NK-92 (cell line): Measurements from ENCODE around the gene C9orf78.

Source experiments
- DNase-seq: peaks from one replicate; lab custom pipeline; 2025; ENCODE audit not compliant: unreplicated experiment; lab: John Stamatoyannopoulos, UW

Gene C9orf78

DNA sequence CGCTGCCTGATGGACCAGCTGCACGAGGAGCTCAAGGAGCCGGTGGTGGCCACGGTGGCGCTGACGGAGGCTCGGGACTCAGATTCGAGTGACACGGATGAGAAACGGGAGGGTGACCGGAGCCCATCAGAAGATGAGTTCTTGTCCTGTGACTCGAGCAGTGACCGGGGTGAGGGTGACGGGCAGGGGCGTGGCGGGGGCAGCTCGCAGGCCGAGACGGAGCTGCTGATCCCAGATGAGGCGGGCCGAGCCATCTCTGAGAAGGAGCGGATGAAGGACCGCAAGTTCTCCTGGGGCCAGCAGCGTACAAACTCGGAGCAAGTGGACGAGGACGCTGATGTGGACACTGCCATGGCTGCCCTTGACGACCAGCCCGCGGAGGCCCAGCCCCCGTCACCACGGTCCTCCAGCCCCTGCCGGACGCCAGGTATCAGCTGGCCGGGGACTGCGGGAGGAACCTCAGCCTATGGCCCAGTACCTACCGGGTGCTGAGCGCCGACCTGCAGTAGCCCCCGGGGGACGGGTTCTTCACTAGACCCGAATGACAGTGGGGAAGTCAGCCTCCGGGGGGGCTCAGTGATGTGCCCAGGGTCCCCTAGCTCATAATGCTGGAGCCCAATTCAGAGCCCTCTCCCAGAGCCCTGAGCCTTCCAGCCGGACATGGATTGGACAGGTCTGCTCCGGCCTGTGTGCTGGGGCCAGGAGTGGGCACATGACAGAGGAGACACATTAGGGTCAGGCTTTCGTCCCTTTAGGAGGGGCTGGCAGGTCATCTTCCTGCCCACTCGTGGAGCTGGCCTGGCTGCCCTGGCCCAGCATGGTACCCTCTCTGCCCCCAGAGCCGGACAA, 33.2 kb upstream of the C9orf78 start:
- no peak for DNase-seq

DNA sequence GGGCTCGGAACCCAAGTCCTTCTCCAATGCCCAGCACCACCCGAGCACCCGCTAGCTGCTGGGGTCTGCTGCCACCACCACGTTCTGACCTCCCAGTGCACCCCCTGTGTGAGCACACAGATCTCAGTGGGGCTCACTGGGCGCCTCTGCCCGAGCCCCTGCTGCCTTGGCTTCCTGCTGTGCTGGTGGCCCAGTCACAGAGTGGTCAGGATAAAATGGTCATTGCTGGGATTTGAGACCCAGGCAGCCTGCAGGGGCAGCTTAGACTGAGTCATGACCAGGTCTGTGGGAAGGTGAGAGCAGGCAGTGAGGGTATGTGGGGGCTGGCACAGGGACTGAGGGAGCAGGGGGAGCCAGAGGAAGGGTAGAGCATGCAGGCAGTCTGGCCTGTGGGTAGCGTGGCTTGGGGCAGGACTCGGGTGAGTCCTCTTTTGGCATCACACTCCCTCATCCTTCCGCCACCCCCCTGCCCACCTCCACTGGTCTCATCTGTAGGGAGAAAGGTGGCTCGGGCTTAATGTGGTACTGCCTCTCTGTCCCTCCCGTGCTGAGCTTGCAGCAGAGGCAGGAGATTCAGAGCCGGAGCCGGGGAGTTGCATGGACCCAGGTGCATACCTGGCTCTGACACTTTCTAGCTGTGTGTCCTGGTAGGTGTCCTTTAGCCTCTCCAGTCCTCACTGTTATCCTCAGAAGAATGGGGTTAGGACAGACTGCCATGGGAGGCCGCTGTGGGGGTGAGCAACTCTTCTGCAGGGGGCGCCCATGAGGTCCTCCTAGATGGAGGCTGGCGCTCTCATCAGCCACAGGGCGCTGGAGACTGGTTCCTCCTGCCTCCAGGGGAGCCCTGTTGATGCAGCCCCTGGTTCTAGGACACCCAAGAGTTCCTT, 32.3 kb upstream of the C9orf78 start:
- DNase-seq = no peak

DNA sequence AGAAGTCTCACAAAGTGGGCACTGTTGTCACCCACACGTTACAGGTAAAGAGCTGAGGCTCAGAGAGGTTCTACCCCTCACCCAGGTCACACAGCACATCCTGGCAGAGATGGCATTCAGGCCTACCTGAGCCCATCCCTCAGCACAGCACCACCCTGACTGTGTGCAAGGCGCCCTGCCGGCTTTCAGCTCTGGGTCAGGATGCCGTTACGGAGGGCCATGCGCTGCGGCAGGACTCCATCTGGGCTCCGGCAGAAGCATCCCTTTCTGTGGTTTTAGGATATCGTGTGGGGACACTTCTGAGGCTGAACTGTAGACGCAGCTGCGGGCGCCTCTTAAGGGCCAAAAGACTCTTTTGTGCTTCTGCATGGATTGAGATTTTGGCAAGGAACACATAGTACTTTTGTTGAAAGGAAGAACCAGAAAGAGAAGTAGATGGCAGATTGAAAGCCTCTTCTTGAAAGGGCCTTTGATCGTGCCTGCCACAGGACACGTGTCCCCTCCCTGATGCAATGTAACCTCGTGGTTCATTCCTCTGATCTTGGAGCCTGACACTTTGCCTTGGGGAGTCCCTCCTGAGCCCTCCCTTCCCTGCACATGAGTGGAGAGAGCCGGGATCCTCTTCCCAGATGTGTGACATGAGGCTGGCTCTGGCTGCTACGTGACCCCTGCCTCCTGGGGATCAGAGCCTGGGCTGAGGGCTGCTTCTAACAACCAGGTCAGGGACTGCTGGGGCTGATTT, 31.5 kb upstream of the C9orf78 start:
- DNase-seq = no peak

DNA sequence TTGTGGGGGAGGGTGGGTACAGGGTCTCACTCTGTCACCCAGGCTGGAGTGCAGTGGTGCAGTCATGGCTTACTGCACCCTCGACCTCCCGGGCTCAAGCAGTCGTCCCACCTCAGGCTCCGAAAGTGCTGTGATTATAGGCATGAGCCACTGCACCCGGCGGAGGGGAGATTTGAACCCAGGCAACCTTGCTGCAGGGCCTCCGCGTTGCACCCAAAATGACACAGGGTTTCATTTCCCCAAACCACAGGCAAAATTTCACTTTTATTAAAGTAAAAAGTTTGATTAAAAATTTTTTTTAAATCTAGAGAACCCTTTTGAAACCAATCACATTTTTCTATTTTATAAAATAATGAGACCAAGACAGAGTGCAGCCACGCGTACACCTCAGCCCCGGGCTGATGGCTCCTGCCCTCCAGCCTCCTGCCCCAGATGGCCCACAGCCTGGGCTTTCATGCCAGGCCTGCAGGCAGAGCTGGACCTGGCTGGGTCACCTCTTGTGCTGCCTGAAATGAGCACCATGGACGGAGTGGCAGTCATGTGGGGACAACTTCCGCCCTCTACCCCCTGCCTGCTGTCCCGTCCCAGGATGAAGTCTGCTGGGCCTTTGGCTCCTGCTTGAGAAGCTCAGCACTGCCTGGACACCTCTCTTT, 30.7 kb upstream of the C9orf78 start:
- DNase-seq = no peak

DNA sequence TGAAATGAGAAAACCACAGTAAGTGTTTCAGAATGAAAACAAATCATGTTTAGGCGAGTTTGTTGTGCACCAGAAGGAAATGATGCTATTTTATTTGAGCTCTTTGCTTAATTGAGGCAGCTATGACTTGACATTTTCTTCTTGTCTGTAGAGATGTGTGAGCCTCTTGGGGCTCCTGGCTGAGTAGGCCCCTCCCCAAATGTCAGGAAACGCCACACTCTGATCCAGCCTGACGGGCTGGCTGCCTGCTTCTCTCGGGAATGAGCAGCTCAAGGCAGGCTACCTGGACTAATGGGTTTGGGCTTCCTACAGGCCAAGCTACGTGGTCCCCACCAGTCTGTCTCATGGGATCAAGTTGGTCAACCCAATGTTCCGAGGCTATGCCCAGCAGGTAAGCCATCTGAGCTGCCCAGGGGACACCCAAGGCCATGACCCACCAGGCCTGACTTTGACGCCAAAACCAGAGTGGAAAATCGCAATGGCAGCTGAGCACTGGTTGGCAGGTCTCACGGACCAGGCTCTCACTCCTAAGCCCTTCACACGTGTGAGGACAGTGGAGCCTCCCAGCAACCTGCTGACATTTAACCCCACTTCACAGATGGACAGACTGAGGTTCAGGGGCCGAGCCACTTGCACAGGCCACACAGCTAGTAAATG, 30.0 kb upstream of the C9orf78 start:
- DNase-seq = no peak

DNA sequence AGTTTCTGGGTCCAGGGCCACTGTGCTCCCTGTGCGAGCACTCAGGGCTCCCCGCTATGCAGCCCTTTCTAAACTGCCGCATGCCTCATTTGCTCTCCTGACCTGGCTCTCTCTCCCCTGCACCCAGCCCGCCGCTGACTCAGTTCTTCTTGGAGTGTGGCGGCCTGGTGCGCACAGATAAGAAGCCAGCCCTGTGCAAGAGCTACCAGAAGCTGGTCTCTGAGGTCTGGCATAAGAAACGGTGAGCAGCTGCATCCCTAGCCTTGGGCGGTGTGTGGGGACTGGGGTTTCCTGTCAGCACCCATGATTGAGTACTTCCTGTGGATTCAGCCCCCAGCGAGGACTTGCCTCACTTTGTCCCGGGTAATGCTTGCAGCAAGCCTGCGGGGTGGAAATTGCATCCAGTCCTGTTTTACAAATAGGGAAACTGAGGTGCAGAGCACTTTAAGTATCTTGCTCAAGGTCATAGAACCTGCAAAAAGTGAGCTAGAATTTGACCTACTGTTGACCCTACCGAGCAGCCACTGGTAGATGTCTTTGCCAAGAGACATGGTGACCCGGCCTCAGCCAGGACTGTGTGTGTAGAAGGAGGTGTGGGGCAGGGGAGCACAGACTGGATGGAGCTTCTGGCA, 28.1 kb upstream of the C9orf78 start:
- DNase-seq = no peak

DNA sequence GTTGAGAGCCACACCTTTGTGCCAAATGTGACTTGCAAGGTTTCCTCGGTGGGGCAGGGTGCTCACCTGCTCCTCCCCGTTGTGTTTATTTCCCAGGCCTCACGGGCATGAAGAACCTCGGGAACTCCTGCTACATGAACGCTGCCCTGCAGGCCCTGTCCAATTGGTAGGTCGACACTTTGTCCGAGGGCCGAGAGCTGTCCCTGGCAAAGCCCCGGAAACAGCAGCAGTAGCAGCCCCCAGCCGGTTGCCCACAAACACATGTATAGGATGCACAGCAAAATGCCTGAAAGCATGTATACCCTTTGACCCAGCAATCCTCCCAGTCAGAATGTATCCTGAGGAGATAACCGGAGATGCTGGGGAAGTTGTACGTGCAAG, 26.4 kb upstream of the C9orf78 start:
- no peak for DNase-seq

DNA sequence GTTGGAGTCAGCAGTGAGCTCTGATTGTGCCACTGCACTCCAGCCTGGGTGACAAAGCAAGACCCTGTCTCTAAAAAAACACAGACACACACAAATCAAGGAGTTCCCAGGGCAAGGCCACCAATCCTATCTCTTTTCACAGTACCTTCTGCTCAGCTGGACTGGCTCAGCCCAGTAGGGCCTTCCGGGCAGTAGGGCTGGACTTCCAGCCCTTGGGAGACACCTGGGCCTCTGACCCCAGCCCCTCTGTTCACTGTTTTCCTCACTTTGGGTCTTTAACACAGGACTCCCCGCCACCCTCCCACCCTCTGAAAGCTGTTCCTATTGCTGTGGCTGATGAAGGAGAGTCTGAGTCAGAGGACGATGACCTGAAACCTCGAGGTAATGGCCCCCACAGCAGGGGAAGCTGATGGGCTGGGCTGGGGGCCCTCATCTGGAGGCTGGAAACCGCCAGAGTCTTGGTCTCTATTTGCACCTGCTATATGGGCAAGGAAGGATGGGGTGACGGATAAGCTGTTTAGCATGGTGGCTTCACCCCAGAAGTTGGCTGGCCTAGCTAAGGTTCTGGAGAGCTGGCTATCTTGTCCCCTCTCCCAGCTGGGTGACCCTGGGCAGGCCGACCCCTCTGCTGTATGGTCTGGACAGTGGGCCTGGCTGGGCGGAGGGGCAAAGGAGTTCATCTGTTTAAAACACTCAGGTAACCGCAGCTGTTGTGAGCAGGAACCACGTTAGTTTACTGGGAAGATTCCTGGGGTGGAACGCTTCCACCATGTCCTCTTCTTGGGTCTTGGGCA, 25.8 kb upstream of the C9orf78 start:
- DNase-seq = no peak

DNA sequence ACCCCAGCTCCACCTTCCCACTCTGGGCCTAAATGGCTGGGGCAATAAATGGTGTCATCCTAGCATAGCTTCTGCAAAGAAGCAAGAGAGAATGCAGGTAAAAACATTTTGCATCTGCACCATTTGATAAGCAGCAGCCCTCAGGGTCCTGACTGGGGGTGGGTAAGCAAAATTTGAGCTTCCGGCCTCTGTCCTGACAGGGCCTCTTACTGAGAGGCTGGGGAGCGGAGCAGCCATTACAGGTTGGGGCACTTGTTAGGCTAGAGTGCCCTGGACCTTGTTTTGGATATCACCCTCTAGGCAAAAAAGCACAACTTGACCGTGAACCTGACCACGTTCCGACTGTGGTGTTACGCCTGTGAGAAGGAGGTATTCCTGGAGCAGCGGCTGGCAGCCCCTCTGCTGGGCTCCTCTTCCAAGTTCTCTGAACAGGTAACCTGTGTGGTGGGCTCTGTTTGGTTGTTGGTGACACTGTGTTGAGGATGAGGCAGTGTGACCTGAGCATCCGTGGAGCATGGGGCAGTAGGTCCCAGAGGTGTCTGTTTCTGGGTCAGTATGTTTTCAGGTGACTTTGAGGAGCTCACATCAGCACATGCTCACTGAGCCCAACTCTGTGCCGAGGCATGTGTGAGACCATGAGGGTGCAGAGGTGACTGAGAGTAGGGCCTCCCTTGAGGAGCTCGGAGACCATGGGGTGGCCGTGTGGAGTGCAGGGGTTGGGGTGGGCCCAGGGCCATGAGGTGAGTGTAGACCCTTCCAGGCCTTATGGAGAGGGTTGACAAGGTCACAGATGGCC, 23.3 kb upstream of the C9orf78 start:
- DNase-seq = no peak

DNA sequence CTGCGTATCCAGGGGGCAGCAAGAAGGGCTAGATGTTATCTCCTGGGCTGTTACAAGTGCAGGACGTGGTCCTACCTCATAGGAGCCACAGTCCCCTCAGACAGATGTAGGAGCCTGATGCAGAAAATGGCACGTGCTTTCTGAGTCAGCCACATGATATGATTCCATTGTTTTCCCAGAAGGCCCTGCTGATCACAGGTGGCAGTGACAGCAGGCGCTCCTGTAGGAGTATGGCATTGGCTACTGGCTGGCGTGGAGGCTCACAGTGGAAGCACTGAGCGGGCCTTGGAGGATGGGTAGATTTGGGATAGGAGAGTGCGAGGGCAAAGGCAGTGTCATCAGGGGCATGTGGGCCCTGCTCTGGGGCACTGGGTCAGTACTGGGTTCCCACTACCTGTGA, 22.1 kb upstream of the C9orf78 start:
- DNase-seq = no peak

DNA sequence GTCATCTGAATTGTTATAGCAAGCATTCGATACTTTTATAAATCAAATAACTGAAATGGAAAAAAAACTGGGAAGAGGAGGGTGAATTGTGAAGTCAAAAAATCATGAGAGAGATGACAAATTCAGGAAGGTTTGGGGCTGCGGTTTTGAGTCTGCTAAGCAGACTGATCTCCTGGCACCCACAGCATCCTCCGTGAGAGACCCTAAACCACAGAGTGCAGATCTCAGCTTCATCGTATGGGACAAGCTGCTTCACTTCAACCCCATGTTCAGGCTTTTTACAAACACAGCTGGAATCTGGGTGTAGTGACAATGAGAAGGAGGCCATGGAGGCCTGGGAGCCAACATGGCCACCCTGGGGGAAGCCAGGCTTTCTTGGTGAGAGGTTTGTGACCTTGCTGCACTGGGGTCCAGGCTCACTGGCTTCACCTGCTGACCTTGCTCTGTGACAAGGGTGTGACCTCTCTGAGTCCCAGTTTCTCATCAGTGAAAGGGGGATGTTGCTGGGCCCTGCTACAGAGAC, 19.6 kb upstream of the C9orf78 start:
- DNase-seq = no peak

DNA sequence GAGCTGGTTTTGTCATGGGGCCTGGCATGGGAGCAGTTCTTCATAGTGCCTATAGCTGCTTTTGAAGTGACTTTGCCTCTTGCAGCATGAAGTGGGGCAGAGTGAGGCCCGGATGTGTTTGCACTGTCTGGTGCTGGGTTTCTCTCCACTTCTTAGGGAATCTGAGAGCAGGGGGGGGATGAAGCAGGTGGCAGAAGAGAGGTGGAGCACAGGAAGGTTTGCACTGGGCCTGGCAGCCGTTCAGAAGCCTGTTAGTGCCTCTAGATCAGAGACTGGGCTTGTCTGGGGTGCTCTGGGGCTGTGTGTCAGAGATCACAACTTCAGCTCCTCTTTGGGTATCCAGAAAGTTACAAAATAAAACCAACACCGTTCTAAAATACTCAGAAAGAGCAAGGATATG, 18.5 kb upstream of the C9orf78 start:
- DNase-seq = no peak

DNA sequence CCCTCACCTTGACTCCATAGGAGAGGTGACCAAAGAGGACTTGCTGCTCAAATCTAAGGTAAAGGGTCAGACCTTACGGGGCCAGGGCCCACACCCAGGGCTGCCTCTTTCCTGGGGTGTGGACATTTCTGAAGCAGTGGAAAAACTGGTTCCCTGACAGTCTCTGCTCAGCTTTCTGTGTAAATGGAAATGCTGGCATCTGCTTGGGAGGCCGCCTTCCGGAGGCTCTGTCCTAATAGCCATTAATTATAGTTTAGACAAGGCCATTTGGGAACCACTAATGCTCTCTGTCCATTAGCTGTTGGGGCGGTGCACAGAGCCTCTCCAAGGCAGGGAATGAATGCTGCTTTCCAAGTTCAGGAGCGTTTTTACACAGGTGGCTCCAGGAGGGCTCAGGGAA, 17.5 kb upstream of the C9orf78 start:
- DNase-seq = no peak

DNA sequence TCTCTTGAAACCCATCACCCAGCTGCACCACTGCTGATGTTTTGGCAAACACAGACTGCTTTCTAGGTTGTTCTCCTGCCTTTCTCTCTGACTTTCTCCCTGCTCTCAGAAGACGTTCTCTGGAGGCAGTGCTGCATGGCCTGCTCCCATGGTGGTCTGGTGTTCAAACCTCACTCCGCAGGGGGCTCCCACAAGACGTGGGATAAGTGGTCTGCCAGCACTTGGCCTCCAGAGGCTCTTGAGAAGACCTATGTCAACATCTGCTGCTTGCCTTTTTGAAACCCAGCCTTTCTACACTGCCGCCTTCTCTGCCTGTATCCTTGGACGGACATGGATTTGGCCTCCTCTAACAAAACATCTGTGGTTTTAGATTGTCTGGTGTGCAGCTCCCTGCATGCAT, 16.7 kb upstream of the C9orf78 start:
- no peak for DNase-seq

DNA sequence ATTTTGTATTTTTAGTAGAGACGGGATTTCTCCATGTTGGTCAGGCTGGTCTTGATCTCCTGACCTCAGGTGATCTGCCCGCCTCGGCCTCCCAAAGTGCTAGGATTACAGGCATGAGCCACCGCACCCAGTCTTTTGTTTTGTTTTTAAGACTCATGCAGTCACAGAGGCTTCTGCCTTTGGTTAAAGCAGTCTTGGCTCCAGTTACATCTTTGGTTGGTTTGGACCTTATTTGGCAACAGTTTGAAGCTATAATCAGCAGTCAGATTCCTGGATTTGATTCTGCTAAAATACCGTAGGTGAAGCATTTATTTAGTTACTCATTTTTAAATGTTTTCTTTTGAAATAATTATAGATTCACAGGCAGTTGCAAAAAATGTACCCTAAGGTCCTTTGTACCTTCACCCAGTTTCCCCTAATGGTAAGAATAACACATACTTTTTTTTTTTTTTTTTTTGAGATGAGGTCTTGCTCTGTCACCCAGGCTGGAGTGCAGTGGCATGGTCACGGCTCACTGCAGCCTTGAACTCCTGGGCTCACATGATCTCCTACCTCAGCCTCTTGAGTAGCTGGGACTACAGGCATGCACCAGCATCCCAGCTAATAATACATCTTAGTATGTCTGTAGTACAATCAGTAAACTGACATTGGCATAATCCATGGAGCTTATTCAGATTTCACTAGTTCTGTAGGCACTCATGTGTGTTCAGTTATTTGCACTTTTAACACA, 15.9 kb upstream of the C9orf78 start:
- DNase-seq = no peak

DNA sequence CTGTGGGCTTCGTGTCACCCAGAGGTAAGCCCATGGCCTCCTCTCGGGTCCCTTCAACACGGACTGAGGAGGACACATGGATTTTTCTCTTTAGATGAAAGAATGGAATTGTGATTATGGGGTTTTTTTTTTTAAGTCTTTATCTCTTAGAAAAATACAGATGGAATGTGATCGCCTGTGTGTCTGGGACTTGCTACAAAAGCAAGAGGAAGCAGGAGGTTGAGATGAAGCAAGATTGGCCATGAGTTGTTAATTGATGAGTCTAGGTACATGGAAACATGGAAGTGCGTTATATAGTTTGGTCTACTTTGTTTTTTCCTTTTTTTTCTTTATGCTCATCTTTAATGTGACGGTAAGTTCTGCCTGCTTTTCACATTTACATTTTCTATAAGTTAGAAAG, 14.8 kb upstream of the C9orf78 start:
- DNase-seq = no peak

DNA sequence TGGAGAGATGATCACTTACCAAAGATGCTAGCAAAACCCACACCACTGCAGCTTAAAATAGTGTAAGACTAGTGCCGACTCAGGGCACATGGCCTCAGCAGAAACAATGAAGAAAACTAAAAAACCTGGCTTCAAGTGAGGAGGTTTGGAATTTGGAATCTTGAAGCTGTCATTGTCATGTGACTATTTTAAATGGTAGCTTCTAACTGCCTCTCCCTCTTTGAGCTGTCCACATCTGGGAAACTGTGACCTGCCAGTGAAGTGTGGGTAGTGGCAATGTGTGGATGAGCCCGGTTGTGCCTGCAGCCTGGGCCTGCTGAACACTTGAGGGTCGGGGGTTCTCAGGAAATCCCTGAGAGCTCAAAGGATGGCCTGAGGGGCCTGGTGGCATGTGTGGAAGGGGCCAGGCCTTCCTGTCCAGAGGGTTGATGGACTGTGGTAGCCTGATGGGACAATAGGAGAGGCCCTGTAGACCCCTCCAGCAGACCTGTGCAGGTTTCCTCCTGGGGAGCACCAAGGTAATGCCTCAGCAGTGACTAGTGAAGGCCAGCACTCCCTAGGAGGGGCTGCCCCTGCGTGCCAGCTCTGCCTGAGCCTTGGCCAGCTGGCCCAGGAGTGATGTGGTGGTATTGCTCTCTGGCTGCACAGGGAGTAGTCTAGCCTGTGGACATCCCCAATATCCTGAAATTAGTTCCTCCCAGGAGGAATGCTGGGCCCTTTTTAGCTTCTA, 13.8 kb upstream of the C9orf78 start:
- DNase-seq = no peak
